Mucosa of stomach (tissue), 1 donor: Measurements from ENCODE around the gene RNU1-3.
"Not testable (repeated sequence)": the region's sequence is repeated elsewhere in the genome, so short reads cannot be mapped to it uniquely, and the experiment has no call there.

ENCODE experiments used
- H3K27me3 ChIP-seq: one replicate; pipeline ENCODE4 v1.7.0; 2013; ENCODE audit warnings: mild to moderate bottlenecking, low read length; ENCODE audit not compliant: control insufficient read depth, insufficient read depth
- H3K36me3 ChIP-seq: one replicate; pipeline ENCODE4 v1.7.0; 2013; ENCODE audit warnings: low read length; ENCODE audit not compliant: control insufficient read depth, insufficient read depth
- H3K4me1 ChIP-seq: one replicate; pipeline ENCODE4 v1.7.0; 2013; ENCODE audit warnings: mild to moderate bottlenecking, low read length; ENCODE audit not compliant: control insufficient read depth, insufficient read depth
- H3K4me3 ChIP-seq: one replicate; pipeline ENCODE4 v1.7.0; 2013; ENCODE audit warnings: low read length
- H3K9ac ChIP-seq: one replicate; pipeline ENCODE4 v1.7.0; 2013; ENCODE audit warnings: mild to moderate bottlenecking, low read length, moderate library complexity
- H3K9me3 ChIP-seq: one replicate; pipeline ENCODE4 v1.7.0; 2013; ENCODE audit warnings: mild to moderate bottlenecking, low read length, moderate library complexity; ENCODE audit not compliant: control insufficient read depth
- donor health status: Pancreatic carcinoma.

Gene RNU1-3

DNA sequence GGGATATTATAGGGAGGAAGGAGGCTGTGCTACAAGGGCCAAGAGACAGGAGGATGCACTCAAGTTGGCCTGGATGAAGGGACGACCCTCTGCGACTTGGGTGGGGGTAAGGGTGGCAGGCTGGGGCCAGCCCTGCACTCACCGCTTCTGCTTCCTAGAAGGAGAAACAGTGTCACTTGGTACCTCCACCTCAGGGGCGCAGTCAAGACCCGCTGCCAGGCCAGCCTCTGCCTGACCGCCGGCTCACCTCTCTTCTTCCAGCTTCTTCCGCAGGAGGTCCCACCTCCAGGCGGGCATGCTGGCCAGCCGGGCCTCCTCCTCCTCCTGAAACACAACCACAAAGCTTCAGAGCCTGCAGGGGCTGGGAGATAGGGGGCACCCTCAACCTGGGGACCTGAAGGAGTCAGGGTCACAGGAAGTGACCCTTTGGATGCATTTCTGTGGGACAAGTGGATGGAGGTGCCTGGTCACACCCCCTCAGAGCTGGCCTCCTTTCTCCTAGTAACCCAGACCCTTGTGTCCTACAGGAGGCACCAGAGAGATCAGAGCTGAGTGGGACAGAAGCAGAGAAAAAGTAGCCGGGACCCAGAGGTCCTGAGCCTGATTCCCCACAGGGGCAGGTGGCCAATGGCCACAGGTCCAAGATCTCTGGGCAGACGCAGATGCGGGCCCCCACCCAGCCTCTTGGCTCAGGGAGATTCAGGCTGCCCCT lies 24.4 kb upstream of the RNU1-3 start:
- H3K9ac ChIP-seq, H3K4me1 ChIP-seq, H3K36me3 ChIP-seq, H3K9me3 ChIP-seq, H3K27me3 ChIP-seq, H3K4me3 ChIP-seq: not testable (repeated sequence)

DNA sequence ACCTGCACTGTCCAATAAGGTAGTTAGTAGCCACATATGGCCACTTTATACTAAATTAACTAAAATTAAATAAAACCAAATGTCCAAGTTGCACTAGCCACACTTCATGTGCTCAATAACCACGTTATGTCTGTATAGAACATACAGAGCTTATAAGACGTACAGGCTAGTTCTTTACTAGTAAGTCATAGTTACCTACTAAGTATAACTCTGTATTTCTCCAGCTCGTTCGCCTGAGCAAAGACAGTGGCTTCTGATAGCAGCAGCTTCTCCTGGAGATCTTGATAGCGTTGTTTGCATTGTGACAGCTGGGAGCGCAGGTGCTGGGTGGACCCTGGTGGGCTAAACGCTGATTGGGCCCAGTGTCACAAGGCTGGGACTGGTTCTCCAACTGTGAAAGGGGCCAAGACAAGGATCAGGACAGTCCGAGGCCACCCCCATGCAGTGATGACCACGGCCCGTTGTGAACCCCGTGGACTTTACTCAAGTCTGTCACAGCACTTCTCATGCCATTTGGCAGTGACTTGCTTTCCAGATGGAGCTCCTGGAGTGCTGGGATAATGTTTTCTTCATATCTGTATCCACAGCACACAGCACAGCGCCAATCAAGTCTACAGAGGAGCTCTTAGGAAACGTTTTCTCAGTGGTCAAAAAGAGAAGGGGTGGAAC lies 20.5 kb upstream of the RNU1-3 start:
- not testable (repeated sequence) for H3K4me3 ChIP-seq

DNA sequence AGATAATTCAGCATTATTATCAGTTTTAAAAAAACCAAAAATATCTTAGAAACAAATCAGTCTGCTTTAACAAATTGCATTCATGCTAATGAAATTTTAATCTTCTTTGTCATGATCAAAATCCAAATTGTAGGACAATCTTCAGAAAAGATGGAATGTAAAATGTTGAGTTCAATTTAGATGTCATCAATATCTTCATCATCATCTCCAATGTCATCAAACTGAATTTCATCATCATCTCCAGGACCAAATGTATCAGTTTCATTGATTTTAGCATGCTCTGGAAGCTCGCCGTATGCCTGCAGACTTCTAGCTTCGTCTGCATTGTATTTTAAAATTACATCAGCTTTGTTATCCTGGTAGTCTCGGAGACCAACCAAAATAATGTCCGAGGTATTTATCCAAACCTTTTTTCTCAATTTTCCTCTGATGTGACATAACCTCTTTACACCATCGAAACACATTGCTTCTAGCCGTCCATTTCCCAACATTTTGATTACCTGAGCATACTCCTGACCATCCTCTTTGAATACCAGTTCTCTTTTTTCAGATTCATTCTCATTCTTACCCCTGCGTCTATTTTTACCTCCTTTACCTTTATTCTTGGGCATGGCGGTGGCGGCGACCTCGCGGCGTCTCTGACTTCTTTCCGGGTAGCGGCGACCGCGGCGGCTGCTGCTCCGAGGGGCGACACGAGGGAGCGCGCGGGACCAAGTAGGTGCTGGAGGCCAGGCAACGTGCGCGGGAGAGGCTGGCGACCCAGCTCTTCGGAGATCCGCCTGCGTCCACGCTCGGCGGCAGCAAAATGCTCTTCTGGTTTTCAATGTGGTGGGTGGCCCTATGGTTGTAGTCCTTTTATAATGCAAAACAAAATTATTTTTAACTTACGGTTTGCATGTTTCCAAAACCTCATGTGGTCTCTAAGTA lies 19.0 kb upstream of the RNU1-3 start:
- not testable (repeated sequence) for H3K27me3 ChIP-seq, H3K9ac ChIP-seq, H3K4me1 ChIP-seq, H3K9me3 ChIP-seq, H3K36me3 ChIP-seq, H3K4me3 ChIP-seq

More for the DNA sequence above, 20.5 kb upstream of the RNU1-3 start:
- not testable (repeated sequence) for H3K9ac ChIP-seq, H3K27me3 ChIP-seq, H3K4me1 ChIP-seq, H3K9me3 ChIP-seq, H3K36me3 ChIP-seq

DNA sequence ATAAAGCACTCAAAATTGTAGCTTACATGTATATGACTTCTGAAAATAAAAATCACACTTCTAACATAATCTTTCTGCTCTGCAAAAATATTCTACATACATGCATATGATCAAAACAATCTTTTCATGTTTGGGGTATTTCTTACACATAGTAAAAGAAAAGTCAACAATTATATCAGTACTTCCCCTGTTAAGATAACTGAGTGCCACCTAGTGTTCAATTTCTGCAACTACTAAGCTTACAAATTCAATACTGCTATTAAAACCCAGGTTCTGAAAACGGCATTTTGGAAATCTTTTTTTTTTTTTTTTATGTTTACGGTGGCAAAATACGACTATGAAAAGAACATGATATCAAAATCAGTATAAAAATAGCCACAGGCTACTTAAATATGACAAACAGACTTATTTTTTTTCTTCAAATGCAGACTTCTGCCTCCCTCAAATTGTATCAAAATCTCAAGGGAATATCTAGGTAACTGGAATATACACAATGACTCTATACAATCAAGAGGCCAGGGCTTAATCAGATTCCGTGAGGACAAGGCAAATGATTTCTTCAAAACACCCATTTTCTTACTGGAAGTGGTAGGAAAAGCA lies 18.1 kb upstream of the RNU1-3 start:
- H3K36me3 ChIP-seq, H3K9me3 ChIP-seq, H3K4me1 ChIP-seq, H3K27me3 ChIP-seq, H3K4me3 ChIP-seq, H3K9ac ChIP-seq: not testable (repeated sequence)

DNA sequence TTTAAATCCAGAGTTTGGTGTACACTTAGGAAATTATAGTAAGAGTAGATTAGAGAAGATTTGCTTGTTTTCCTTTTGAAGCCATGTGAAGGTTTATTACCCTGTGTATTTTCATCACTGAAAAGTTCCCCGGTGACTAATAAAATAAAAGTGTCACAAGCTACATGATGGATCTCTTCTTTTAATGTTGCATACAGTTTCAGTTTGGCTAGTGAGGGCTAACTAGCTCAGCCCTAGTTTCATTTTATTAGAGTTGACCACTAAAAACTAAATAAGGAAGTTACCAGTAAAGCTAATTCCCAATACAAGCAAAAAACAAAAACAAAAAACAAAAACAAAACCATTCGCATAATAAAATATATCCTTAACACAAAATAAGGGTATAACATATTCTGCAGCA lies 17.4 kb upstream of the RNU1-3 start:
- H3K9me3 ChIP-seq, H3K9ac ChIP-seq, H3K4me1 ChIP-seq, H3K36me3 ChIP-seq, H3K27me3 ChIP-seq, H3K4me3 ChIP-seq: not testable (repeated sequence)

DNA sequence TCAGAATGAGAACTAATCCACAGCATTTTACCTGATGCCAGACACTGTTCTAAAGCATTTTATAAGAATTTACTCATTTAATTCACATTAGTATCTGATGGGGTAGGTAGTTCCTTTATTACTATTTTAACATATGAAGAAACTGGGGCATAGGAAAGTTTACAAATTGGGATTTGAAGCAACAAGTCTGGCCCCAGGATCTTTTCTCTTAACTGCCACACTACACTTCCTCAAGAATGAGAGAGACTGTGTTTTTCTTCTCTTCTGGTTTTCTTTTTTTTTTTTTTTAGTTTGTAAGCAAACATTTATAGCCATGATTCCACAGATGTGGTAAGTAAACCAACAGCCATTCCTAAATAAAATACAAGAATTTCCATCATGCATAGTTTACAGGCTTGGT lies 16.1 kb upstream of the RNU1-3 start:
- H3K9me3 ChIP-seq, H3K27me3 ChIP-seq, H3K36me3 ChIP-seq, H3K4me3 ChIP-seq, H3K4me1 ChIP-seq, H3K9ac ChIP-seq: not testable (repeated sequence)

DNA sequence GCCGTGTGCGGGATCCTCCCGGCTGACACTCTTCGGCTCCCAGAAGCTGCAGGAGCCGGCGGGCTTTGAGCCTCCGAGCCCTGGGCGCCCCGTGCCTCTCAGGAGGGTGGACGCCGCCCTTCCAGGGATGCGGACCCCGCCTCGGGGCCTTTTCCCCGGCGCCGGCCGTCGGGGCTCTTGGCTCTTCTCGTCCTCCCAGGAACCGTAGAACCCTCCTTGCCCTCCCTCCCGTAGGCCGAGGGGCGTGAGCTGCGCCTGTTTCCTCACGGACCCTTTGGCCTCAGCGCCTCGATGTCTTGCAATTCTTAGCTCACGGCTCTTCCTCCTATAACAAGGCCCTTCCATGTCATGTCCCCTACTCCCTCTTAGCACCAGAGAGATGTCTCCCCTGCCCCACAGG lies 13.6 kb upstream of the RNU1-3 start:
- H3K9me3 ChIP-seq, H3K4me3 ChIP-seq, H3K9ac ChIP-seq, H3K4me1 ChIP-seq, H3K36me3 ChIP-seq, H3K27me3 ChIP-seq: not testable (repeated sequence)

DNA sequence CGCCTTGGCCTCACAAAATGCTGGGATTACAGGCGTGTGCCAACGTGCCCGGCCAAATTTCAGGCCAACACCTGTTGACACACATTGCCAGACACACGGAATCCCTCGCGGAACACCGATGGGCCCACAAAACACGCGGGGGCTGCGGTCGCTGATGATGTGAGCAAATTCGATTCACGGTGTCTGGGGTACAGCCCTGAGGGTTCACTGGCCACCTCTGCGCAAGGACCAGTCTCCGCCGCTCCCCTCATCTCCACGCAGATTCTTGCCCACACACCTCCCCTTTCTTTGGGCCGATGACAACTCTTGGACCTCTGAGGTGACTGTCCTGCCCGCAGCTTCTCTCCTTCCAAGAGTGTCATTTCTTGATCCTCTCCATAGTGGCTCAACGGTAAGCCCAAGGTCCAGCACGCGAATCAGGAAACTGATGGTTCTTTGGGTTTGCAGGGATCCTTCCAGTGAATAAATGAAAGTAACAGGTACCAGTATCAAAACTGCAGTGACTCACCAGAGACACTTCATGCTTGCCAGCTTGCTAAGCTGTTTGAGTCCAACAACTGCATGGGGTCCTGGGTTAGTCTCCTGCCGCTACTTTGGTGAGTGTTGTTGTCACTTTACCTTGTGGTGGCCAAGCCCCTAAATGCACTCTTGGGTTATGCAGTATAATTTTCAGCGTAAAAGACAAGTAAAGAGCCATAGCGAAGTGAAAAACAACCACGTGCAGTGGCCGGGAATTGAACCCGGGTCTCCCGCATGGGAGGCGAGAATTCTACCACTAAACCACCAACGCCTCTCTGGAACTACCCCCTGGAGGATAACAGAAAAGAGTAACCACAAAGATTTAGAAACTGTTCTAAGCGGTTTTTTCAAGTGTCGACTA lies 11.0 kb upstream of the RNU1-3 start:
- H3K9me3 ChIP-seq: no peaks in the 10 kb centered on the region
- no peaks in the 10 kb centered on the region for H3K27me3 ChIP-seq
- H3K4me3 ChIP-seq: no peak overlapping the region
- no peaks in the 10 kb centered on the region for H3K36me3 ChIP-seq
- no peaks in the 10 kb centered on the region for H3K4me1 ChIP-seq
- no peak overlapping the region for H3K9ac ChIP-seq

DNA sequence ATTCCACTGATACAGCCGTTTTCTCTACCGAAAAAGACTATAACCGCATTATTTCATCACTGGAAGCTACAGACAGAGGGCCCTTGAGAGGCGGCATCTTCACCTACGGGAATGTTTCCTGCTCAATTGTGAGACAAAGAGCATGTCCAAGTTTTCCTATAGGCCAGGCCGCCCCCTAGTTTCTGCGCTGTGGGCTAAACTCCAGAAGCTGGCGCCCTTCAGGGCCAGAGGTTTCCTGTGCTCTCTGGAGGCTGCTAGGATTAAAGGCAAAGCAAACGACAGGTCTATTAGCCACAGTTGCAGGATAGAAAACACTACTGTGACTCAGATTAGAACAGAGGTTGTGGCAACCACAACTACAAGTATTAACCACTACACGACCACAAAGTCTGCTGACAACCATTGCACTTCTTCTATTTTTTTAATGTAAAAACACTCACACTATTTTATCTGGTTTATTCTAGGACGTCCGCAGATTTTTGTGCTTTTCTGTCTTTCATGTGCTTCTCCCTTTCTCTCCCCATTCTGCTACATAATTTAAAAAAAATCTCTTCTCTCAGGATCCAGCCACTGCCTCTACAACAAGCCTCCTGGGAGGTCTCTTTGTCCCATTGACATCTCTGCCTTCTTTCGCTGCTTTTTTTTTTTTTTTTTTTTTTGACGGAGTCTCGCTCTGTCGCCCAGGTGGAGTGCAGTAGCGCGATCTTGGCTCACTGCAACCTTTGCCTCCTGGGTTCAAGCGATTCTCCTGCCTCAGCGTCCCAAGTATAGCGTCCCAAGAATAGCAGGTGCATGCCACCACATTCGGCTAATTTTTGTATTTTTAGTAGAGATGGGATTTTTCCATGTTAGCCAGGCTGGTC lies 10.1 kb upstream of the RNU1-3 start:
- H3K9ac ChIP-seq, H3K4me1 ChIP-seq, H3K36me3 ChIP-seq, H3K4me3 ChIP-seq, H3K27me3 ChIP-seq, H3K9me3 ChIP-seq: not testable (repeated sequence)

DNA sequence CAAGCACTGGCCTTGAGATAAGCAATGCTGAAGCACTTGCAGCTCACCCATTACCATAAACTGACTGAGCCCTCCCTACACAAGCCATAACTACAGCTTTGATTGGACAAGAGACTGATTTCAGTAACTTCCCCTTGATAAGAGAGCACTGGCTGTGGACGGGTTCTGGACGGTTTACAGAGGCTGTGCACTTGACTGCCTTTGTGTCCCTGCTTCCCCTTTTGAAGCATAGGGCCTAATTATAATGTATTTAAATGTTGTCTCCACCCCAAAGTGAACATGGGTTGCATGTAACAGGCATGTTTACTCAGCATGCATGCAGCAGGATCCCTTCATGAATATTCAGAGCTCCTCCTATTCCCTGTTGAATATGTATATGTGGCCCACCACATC lies 8.4 kb upstream of the RNU1-3 start:
- not testable (repeated sequence) for H3K9ac ChIP-seq, H3K4me1 ChIP-seq, H3K36me3 ChIP-seq, H3K9me3 ChIP-seq, H3K27me3 ChIP-seq, H3K4me3 ChIP-seq

DNA sequence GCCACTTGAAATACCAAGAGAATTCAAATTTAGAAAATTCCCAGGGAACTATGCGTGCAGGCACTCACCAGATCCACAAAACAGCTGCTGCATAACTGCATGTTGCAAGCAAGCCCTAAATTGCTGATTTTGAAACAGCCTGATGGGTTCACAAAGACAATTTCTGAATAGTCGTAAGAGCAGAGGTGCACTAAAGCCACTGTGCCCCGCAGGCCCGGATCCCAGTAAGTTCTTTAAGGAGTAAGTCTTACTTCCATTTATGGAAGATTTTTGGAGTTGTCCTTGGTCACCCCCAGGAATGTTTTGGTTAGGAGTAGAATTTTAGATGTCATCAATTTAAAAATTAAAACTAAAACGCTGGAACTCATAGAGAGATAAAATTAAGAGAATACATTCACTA lies 7.2 kb upstream of the RNU1-3 start:
- H3K9ac ChIP-seq, H3K4me1 ChIP-seq, H3K27me3 ChIP-seq, H3K4me3 ChIP-seq, H3K36me3 ChIP-seq, H3K9me3 ChIP-seq: not testable (repeated sequence)
